ENCODE data around the gene SNX30.

SNX30 gene

GRCh38 chr9:112752334-112753125 lies 2.0 kb downstream of the SNX30 start:
- peak; percentile 32 to 44 (median 34) for DNase-seq

DNA sequence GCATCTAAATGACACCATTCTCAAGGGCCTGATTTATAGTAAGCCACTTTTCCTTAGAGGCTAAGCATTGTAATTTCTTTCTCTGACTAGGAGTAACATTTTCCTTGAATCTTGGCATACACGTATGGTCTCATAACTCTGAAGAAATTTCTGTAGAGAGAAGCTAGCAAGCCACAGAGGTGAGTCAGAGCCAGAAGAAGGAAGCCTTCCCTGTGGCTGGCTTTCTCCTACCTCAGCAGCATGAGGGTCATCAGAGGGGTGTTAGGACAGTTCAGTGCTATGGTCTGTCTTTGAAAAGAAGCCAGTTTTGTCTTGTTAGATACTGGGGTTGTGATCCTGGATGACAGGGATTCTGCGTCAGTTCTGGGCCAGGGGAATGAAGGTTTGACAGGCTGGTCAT lies 3.2 kb downstream of the SNX30 start:
- peak; percentile 74 to 84 (median 82) for DNase-seq

GRCh38 chr9:112754578-112754977 lies 4.0 kb downstream of the SNX30 start:
- DNase-seq, result peak in 1 of 3 donors; percentile 22

DNA sequence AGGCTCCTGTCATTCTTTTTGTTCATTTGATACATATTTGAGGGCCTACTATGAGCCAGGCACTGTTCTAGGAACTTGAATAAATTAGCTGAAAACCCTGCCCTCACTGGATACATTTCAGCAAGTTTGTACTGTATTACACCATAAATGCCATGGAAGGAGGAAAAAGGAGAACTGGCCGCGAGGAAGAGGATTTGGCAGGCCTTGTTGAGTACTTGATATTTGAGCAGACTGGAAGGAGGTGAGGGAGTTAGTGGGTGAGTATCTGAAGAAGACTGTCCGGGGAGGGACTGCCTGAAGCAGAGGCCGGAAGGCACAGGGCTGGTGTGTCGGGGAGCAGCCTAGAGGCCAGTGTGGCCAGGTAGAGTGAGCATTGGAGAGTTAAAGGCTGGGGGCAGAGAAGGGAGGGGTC lies 4.5 kb downstream of the SNX30 start:
- peak; percentile 62 to 77 (median 76) for DNase-seq

- no peak for DNase-seq
Observed at GRCh38 chr9:112755675-112756074, 5.1 kb downstream of the SNX30 start.

- DNase-seq, result no peak
Observed at GRCh38 chr9:112757282-112757883, 6.8 kb downstream of the SNX30 start.

DNA sequence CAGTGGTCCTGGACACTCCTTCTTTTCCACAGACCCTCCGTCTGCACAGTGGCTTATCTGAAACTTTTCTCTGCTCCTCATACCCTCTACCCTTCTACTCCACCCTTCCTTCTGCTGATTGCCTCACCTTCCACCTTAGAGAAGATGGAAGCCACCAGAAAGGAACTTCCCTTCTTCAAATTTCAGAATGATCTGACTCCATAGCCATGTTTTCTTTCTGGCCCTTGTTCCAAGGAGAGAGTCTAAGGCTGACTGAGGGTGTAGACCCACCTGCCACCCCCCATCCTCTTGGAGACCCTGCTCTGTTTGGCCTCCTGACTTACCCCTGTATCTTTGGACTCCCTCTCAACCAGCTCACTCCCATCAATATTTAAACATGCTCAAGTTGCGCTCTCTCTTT lies 7.4 kb downstream of the SNX30 start:
- no peak for DNase-seq

GRCh38 chr9:112760821-112761220 lies 10.3 kb downstream of the SNX30 start:
- no peak for DNase-seq

- DNase-seq, result no peak
Observed at GRCh38 chr9:112761912-112762655, 11.5 kb downstream of the SNX30 start.

- DNase-seq, result no peak
Observed at GRCh38 chr9:112762726-112763518, 12.4 kb downstream of the SNX30 start.

GRCh38 chr9:112764344-112764743 lies 13.8 kb downstream of the SNX30 start:
- DNase-seq, result peak in 1 of 3 donors; percentile 28

GRCh38 chr9:112764837-112765236 lies 14.3 kb downstream of the SNX30 start:
- no peak for DNase-seq

DNA sequence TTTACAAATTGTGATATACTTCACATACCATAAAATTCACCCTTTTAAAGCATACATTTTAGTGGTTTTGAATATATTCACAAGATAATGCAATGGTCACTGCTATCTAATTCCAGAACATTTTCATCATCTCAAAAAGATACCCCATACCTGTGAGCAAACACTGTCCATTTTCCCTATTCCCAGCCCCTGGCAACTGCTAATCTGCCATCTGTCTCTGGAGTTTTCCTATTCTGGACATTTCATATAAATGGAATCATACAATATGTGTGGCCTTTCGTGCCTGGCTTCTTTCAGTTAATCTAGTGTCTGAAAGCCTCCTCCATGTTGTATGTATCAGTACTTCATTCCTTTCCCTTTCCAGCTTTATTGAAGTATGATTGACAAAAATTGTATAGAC lies 14.7 kb downstream of the SNX30 start:
- no peak for DNase-seq

GRCh38 chr9:112771359-112772214 lies 21.0 kb downstream of the SNX30 start:
- DNase-seq, result peak; percentile 57 to 64 (median 63)

- no peak for DNase-seq
Observed at GRCh38 chr9:112772215-112772509, 21.6 kb downstream of the SNX30 start.

DNA sequence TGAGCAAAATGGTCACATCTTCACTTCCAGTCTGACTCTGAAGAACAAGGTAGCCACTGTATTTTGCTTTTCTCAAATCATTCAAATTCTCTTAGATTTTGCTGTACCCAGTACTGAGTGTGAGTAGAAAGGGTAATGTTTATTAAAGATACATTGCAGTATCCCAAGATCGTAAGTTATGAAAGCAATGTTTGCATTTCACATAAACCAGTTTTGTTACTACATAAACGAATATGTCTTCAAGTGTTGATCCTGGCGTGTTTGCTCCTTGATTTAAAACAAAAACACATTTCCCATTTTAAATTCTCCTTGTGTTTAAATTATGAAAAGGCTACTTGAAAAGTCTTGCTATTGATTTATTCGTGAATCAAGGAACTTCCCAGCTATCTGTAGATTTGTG lies 22.0 kb downstream of the SNX30 start:
- no peak for DNase-seq

GRCh38 chr9:112774006-112774996 lies 23.7 kb downstream of the SNX30 start:
- no peak for DNase-seq

DNA sequence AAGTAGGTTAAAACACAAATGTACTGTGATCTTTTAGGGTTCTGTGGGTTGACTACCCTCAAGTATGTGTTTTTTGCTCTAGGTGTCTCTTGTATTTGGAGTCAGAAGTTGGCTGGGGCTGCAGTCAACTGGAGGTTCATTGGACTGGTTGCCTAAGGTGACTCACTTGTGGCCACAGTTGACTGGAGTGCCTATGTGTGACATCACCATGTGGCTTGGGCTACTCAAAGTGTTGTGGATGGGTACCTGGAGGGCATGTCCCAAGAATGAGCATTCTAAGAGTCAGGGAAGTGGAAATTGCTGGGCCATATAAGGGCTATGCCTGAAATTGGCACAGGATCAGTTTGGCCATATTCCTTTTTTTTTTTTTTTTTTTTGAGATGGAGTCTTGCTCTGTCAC lies 27.4 kb downstream of the SNX30 start:
- peak; percentile 31 to 45 (median 34) for DNase-seq

DNA sequence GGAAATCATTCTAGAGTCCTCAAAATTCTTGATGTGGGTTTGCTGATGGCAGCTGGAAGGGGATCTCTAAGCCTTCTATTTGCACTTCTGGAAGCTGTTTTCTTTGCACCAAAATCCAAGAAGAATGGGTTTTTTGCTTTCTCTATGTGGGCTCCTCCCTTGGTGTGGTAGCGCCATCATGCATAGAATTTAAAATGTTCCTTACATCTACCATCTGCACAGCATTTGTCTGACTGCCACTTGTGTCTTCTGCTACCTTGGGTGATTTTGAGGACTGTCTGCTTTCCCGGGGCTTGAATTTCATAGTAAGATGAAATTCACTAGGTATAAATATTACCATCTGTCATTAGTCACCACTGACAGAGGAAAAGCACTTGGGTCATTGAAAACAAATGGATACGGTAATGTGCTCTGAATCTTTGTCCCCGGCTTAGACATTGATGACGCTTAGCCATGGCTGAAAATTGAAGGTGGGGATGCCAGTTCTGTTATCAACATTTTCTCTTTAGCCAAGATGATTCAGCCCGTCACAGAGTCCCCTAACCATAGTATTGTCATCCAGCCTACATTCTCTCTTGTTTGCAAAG lies 30.0 kb downstream of the SNX30 start:
- DNase-seq, result no peak

DNA sequence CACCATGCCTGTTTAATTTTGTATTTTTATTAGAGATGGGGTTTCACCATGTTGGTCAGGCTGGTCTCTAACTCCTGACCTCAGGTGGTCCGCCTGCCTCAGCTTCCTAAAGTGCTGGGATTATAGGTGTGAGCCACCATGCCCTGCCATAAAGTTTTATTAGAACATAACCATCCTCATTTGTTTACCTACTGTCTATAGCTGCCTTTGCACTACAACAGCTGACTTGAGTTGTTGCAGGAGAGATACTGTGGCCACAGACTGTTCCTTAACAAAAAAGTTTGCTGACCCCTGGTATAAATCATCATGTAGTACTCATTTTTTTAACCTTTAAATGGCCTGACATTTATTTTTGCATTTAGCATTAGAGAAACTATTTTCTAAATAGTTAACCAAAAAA lies 31.7 kb downstream of the SNX30 start:
- DNase-seq, result no peak

All from suppressor macrophage treated with lipopolysaccharide for 1 hour (primary cell).